HEK293 (cell line): ENCODE results near the gene USP26.
"Not testable (repeated sequence)": the region's sequence is repeated elsewhere in the genome, so short reads cannot be mapped to it uniquely, and the experiment has no call there.

Experiments used
- CTCF ChIA-PET: fragments of 350-600 bp; formaldehyde crosslinking; extraction: SDS; loops from one replicate; lab custom pipeline; 2021; ENCODE audit warnings: antibody characterized with exemption; lab: Yijun Ruan, JAX
- POLR2A ChIA-PET: fragments of 300-600 bp; formaldehyde crosslinking; extraction: SDS; loops from one replicate; lab custom pipeline; 2020; ENCODE audit warnings: antibody characterized with exemption, inconsistent platforms; lab: Yijun Ruan, JAX
- H3K27ac ChIP-seq: fragments of 200-500 bp; sonication (Bioruptor generic); 2 replicates; pipeline ENCODE4 v1.5.1; 2014; ENCODE audit warnings: low read depth, low read length, control low read depth, inconsistent platforms; ENCODE audit errors: extremely low read depth
- H3K36me3 ChIP-seq, 2 experiments: fragments of 200-500 bp in 1 of 2; sonication (Bioruptor generic) in 1 of 2; 1 replicate in 1 of 2; 2 replicates in 1 of 2; pipeline ENCODE4 v1.5.1; 2014 to 2017; ENCODE audit warnings: inconsistent platforms in 2 of 2, low read length in 2 of 2; ENCODE audit not compliant: control insufficient read depth in 2 of 2, insufficient read depth in 1 of 2
- H3K4me1 ChIP-seq: fragments of 200-500 bp; sonication (Bioruptor generic); 2 replicates; pipeline ENCODE4 v1.5.1; 2014; ENCODE audit warnings: mild to moderate bottlenecking, low read length, inconsistent platforms; ENCODE audit not compliant: control insufficient read depth, insufficient read depth
- H3K4me3 ChIP-seq: 2 replicates; pipeline ENCODE4 v1.5.1; 2011; ENCODE audit warnings: low read depth, mild to moderate bottlenecking, control low read depth, low read length, moderate library complexity
- H3K9me3 ChIP-seq: fragments of 200-500 bp; sonication (Bioruptor generic); 2 replicates; pipeline ENCODE4 v1.5.1; 2014; ENCODE audit warnings: low read depth, low read length, inconsistent platforms; ENCODE audit not compliant: control insufficient read depth, insufficient read depth
- GLIS2 ChIP-seq: fragments of 450-650 bp; formaldehyde crosslinking; IDR thresholded peaks from 2 replicates; pipeline ENCODE4 v1.5.1; 2016; ENCODE audit warnings: missing biosample characterization, missing genetic modification characterization
- KLF8 ChIP-seq: fragments of 450-650 bp; formaldehyde crosslinking; IDR thresholded peaks from 2 replicates; pipeline ENCODE4 v1.5.1; 2016; ENCODE audit warnings: missing biosample characterization, missing genetic modification characterization
- REPIN1 ChIP-seq: fragments of 450-650 bp; formaldehyde crosslinking; IDR thresholded peaks from 2 replicates; pipeline ENCODE4 v1.5.1; 2017; ENCODE audit warnings: missing biosample characterization, missing genetic modification characterization, low read depth
- ZBTB17 ChIP-seq: fragments of 450-650 bp; formaldehyde crosslinking; IDR thresholded peaks from 2 replicates; pipeline ENCODE4 v1.5.1; 2016; ENCODE audit warnings: missing biosample characterization, missing genetic modification characterization
- ZBTB44 ChIP-seq: fragments of 450-650 bp; IDR thresholded peaks from 2 replicates; pipeline ENCODE4 v1.5.1; 2018; ENCODE audit warnings: missing biosample characterization, mild to moderate bottlenecking, missing genetic modification characterization
- ZFP41 ChIP-seq: fragments of 450-650 bp; formaldehyde crosslinking; IDR thresholded peaks from 2 replicates; pipeline ENCODE4 v1.5.1; 2016; ENCODE audit warnings: missing biosample characterization, missing genetic modification characterization, borderline replicate concordance
- ZNF221 ChIP-seq: fragments of 450-650 bp; formaldehyde crosslinking; IDR thresholded peaks from 2 replicates; pipeline ENCODE4 v1.5.1; 2017; ENCODE audit warnings: missing biosample characterization, missing genetic modification characterization, borderline replicate concordance
- ZNF266 ChIP-seq: fragments of 450-650 bp; formaldehyde crosslinking; IDR thresholded peaks from 2 replicates; pipeline ENCODE4 v1.5.1; 2016; ENCODE audit warnings: missing biosample characterization, missing genetic modification characterization, low read depth
- ZNF302 ChIP-seq: fragments of 450-650 bp; formaldehyde crosslinking; IDR thresholded peaks from 2 replicates; pipeline ENCODE4 v1.5.1; 2016; ENCODE audit warnings: missing biosample characterization, missing genetic modification characterization, low read depth
- ZNF473 ChIP-seq: fragments of 450-650 bp; formaldehyde crosslinking; IDR thresholded peaks from 2 replicates; pipeline ENCODE4 v1.5.1; 2017; ENCODE audit warnings: missing biosample characterization, missing genetic modification characterization
- ZNF48 ChIP-seq: fragments of 450-650 bp; formaldehyde crosslinking; IDR thresholded peaks from 2 replicates; pipeline ENCODE4 v1.5.1; 2016; ENCODE audit warnings: missing biosample characterization, missing genetic modification characterization
- ZNF513 ChIP-seq: fragments of 450-650 bp; IDR thresholded peaks from 2 replicates; pipeline ENCODE4 v1.5.1; 2018; ENCODE audit warnings: missing biosample characterization, missing genetic modification characterization
- ZNF555 ChIP-seq: fragments of 450-650 bp; formaldehyde crosslinking; conservative IDR thresholded peaks from 2 replicates; pipeline ENCODE4 v1.5.1; 2017; ENCODE audit warnings: missing biosample characterization, mild to moderate bottlenecking, missing genetic modification characterization, inconsistent platforms
- ZNF571 ChIP-seq: fragments of 450-650 bp; formaldehyde crosslinking; IDR thresholded peaks from 2 replicates; pipeline ENCODE4 v1.5.0; 2017; ENCODE audit warnings: missing biosample characterization, missing genetic modification characterization
- ZNF585B ChIP-seq: fragments of 450-650 bp; formaldehyde crosslinking; IDR thresholded peaks from 2 replicates; pipeline ENCODE4 v1.5.1; 2016; ENCODE audit warnings: missing biosample characterization, missing genetic modification characterization
- ZNF623 ChIP-seq: fragments of 450-650 bp; formaldehyde crosslinking; IDR thresholded peaks from 2 replicates; pipeline ENCODE4 v1.5.1; 2016; ENCODE audit warnings: missing biosample characterization, missing genetic modification characterization
- ZNF654 ChIP-seq: fragments of 450-650 bp; formaldehyde crosslinking; IDR thresholded peaks from 2 replicates; pipeline ENCODE4 v1.5.1; 2016; ENCODE audit warnings: low read depth, missing biosample characterization, missing genetic modification characterization
- ZNF664 ChIP-seq: fragments of 450-650 bp; formaldehyde crosslinking; IDR thresholded peaks from 2 replicates; pipeline ENCODE4 v1.5.1; 2016; ENCODE audit warnings: missing biosample characterization, missing genetic modification characterization
- ZNF776 ChIP-seq: fragments of 450-650 bp; formaldehyde crosslinking; IDR thresholded peaks from 2 replicates; pipeline ENCODE4 v1.5.0; 2017; ENCODE audit warnings: missing biosample characterization, missing genetic modification characterization, borderline replicate concordance

Gene USP26

GRCh38 chrX:133045986-133046385 is 50.9 kb downstream of the USP26 start:
- Histone ChIP-seq H3K9me3 (no peaks in the 10 kb centered on the region), H3K4me3 (no peak overlapping the region), H3K36me3 (no peaks in the 10 kb centered on the region), H3K27ac (no peak overlapping the region), H3K4me1 (no peaks in the 10 kb centered on the region)
- TF ChIP-seq KLF8 (tag by site-specific recombination): no peak
- TF ChIP-seq ZNF571 (tag by site-specific recombination): no peak
- peak; percentile 43 for TF ChIP-seq ZNF654 (tag by site-specific recombination)
- POLR2A ChIA-PET: no interaction called here
- CTCF ChIA-PET: interaction anchor here (0.5 to 2.8 kb wide), 18 partner anchors 8 to 637 kb away, joined by 3 to 37 read pairs (median 4); no protein-coding TSS in a partner anchor

- H3K4me3 ChIP-seq, H3K27ac ChIP-seq, H3K9me3 ChIP-seq, POLR2A ChIA-PET, H3K36me3 ChIP-seq, H3K4me1 ChIP-seq: not testable (repeated sequence)
- CTCF ChIA-PET: interaction anchor here (0.8 to 1.2 kb wide), 2 partner anchors 126 to 225 kb away, joined by 3 read pairs; no protein-coding TSS in a partner anchor
These were observed 52.6 kb downstream of the USP26 start for GRCh38 chrX:133044145-133044786.

GRCh38 chrX:133042260-133042659 is 54.6 kb downstream of the USP26 start:
- Histone ChIP-seq H3K27ac (no peak overlapping the region), H3K9me3 (no peaks in the 10 kb centered on the region), H3K4me1 (no peaks in the 10 kb centered on the region), H3K36me3 (no peaks in the 10 kb centered on the region)
- CTCF ChIA-PET: interaction anchor here (1.5 kb wide), 1 partner anchor 131 kb away, joined by 5 read pairs; no protein-coding TSS in a partner anchor
- TF ChIP-seq ZNF266 (tag by site-specific recombination): no peak
- no peak for TF ChIP-seq ZNF555 (tag by site-specific recombination)
- no peak for TF ChIP-seq GLIS2 (tag by site-specific recombination)
- no peak for TF ChIP-seq ZFP41 (tag by site-specific recombination)
- TF ChIP-seq ZNF585B (tag by site-specific recombination): no peak
- no peak for TF ChIP-seq ZBTB17 (tag by site-specific recombination)
- no peak for TF ChIP-seq REPIN1
- no peak for TF ChIP-seq ZNF776
- no peak for TF ChIP-seq ZNF473 (tag by site-specific recombination)
- no peak for TF ChIP-seq ZNF664 (tag by site-specific recombination)
- no peak for TF ChIP-seq ZNF302
- TF ChIP-seq ZNF623: no peak
- no peak for TF ChIP-seq ZNF221
- no peak for TF ChIP-seq ZBTB44 (tag by site-specific recombination)
- no peak for TF ChIP-seq ZNF48 (tag by site-specific recombination)
- no peak for TF ChIP-seq ZNF513
- TF ChIP-seq, all 188 proteins: peak for 0
- POLR2A ChIA-PET: no interaction called here
- no peak overlapping the region for H3K4me3 ChIP-seq
